PC-3 (cell line): ENCODE measurements around the gene ERH. TPM values are rescaled to one million over a fixed set of nuclear protein-coding genes. Genes with fewer than 3 reads are reported as not detected.
A peak's percentile ranks its signal among the peaks of the same experiment; 100 is the strongest.

Experiments used
- ATAC-seq: fragments of 200-7000 bp; cut with Tn5 transposase; 2 replicates; pipeline ENCODE4 v1.9.1; 2020; ENCODE audit warnings: mild to moderate bottlenecking, moderate library complexity
- Bru-seq: library from RNA; stranded (reverse); fragments of 400-500 nt; gene quantifications from one replicate; lab custom pipeline; 2021; lab: Mats Ljungman, UMichigan
- BruChase-seq, 2 experiments: library from RNA; stranded (reverse); fragments of 400-500 nt; gene quantifications; one replicate each; lab custom pipeline; 2021; lab: Mats Ljungman, UMichigan
- BruUV-seq: library from RNA; stranded (reverse); fragments of 400-500 nt; replicated peaks from 2 replicates; lab custom pipeline; 2021; lab: Mats Ljungman, UMichigan
- CTCF ChIA-PET: fragments of 300-600 bp; sonication (Branson Sonifier 250); formaldehyde crosslinking; loops from one replicate; lab custom pipeline; 2022; ENCODE audit warnings: antibody characterized with exemption; lab: Charles Lee
- POLR2A ChIA-PET: fragments of 300-600 bp; sonication (Branson Sonifier 250); formaldehyde crosslinking; loops from one replicate; lab custom pipeline; 2022; ENCODE audit warnings: antibody characterized with exemption; ENCODE audit not compliant: unreplicated experiment; lab: Charles Lee
- DNase-seq: peaks from one replicate; pipeline ENCODE4 v3.0.0-alpha.2; 2015
- H2AFZ ChIP-seq: fragments of 300-600 bp; sonication (generic); 2 replicates; pipeline ENCODE4 v1.6.0; 2016; ENCODE audit warnings: antibody characterized with exemption, low read length
- H3F3A ChIP-seq: fragments of 300-600 bp; sonication (generic); one replicate; pipeline ENCODE4 v1.6.0; 2017; ENCODE audit warnings: antibody characterized with exemption, low read length, control low read depth, mild to moderate bottlenecking; ENCODE audit not compliant: unreplicated experiment
- H3K27ac ChIP-seq: fragments of 300-600 bp; sonication (generic); 2 replicates; pipeline ENCODE4 v1.5.1; 2016; ENCODE audit warnings: mild to moderate bottlenecking, low read length
- H3K27me3 ChIP-seq: fragments of 300-600 bp; sonication (generic); 2 replicates; pipeline ENCODE4 v1.6.1; 2016; ENCODE audit warnings: low read length, mixed read lengths
- H3K36me3 ChIP-seq: fragments of 300-600 bp; sonication (generic); 2 replicates; pipeline ENCODE4 v1.6.1; 2016; ENCODE audit warnings: low read depth, mixed run types, low read length, mixed read lengths
- H3K4me1 ChIP-seq: fragments of 300-600 bp; sonication (generic); 2 replicates; pipeline ENCODE4 v1.5.1; 2016; ENCODE audit warnings: low read length; ENCODE audit not compliant: insufficient read depth
- H3K4me2 ChIP-seq: fragments of 300-600 bp; sonication (generic); 2 replicates; pipeline ENCODE4 v1.6.0; 2016; ENCODE audit warnings: low read length
- H3K4me3 ChIP-seq: fragments of 300-600 bp; sonication (generic); 2 replicates; pipeline ENCODE4 v1.5.1; 2016; ENCODE audit warnings: mild to moderate bottlenecking, low read length, mixed read lengths
- H3K79me2 ChIP-seq: fragments of 300-600 bp; sonication (generic); 2 replicates; pipeline ENCODE4 v1.6.1; 2017; ENCODE audit warnings: low read length, mixed read lengths
- H3K9ac ChIP-seq: fragments of 300-600 bp; sonication (generic); 2 replicates; pipeline ENCODE4 v1.6.0; 2016; ENCODE audit warnings: mild to moderate bottlenecking, low read length
- H3K9me2 ChIP-seq: fragments of 300-600 bp; sonication (generic); replicated peaks from 2 replicates; pipeline ENCODE4 v1.6.1; 2016; ENCODE audit warnings: mixed run types, low read length, mixed read lengths
- H3K9me3 ChIP-seq: fragments of 300-600 bp; sonication (generic); 2 replicates; pipeline ENCODE4 v1.6.1; 2016; ENCODE audit warnings: low read length, mixed read lengths
- H4K20me1 ChIP-seq: fragments of 300-600 bp; sonication (generic); 2 replicates; pipeline ENCODE4 v1.6.1; 2016; ENCODE audit warnings: low read length, mixed read lengths
- CTCF ChIP-seq: fragments of 300-600 bp; sonication (generic); conservative IDR thresholded peaks from 2 replicates; pipeline ENCODE4 v1.5.1; 2017; ENCODE audit warnings: antibody characterized with exemption, low read depth, mild to moderate bottlenecking, low read length
- EZH2 ChIP-seq: fragments of 300-600 bp; sonication (generic); IDR thresholded peaks from one replicate; pipeline ENCODE4 v1.6.1; 2017; ENCODE audit warnings: antibody characterized with exemption, mild to moderate bottlenecking, low read length; ENCODE audit not compliant: unreplicated experiment
- EZH2phosphoT487 ChIP-seq: fragments of 300-600 bp; sonication (generic); IDR thresholded peaks from 2 replicates; pipeline ENCODE4 v1.6.1; 2018; ENCODE audit warnings: mild to moderate bottlenecking, antibody characterized with exemption, low read length, borderline replicate concordance
- intact Hi-C: fragments of 100-400 bp; cut with micrococcal nuclease; formaldehyde crosslinking; loops from 2 replicates; pipeline ENCODE4 v1.9.0; 2023
- long read RNA-seq: library from polyadenylated mRNA; unstranded; transcript quantifications from one replicate; pipeline ENCODE4 v2.0.0, GENCODE V29; 2021; ENCODE audit not compliant: unreplicated experiment
- total RNA-seq: library from RNA; depleted of rRNA; stranded (reverse); fragments of >200 nt; gene quantifications from 2 replicates; pipeline ENCODE4 v1.2.3, GENCODE V29; 2014; rRNA removed

Gene ERH
- total RNA-seq: 128 and 132 TPM in 2 replicates
- Bru-seq, nascent RNA: percentile 97 among the genes with signal in this experiment
- BruChase-seq, experiment 1, labeled RNA remaining after a 6-hour chase: percentile 97 among the genes with signal in this experiment
- percentile 96 among the genes with signal in this experiment for BruChase-seq, experiment 2, labeled RNA remaining after a 2-hour chase
- long read RNA-seq, transcript ERH-203 (4 exons, 1,124 nt): major isoform, 65 of 84 reads
- long read RNA-seq, transcript ERH-202 (3 exons, 586 nt): minor isoform, 6 of 84 reads
- long read RNA-seq, partial matches to known transcripts: 0 of 84 reads
- long read RNA-seq, other reads (novel, unspliced or antisense): 13 of 84 reads

- TF ChIP-seq EZH2 (no peak), EZH2phosphoT487 (no peak), CTCF (no peak)
- ATAC-seq (peak; percentile 86), DNase-seq (peak; percentile 98)
- Histone ChIP-seq H3K27me3 (no peaks in the 10 kb centered on the region), H3K9me2 (no peaks in the 10 kb centered on the region), H3K79me2 (peaks cover 98% of the 10 kb centered on the region), H4K20me1 (peaks cover 59% of the 10 kb centered on the region), H3K9me3 (no peaks in the 10 kb centered on the region), H3K4me1 (peaks cover 34% of the 10 kb centered on the region), H3K27ac (peak within 1 kb of the TSS; percentile 84), H2AFZ (peak within 1 kb of the TSS; percentile 90), H3K36me3 (peaks cover 30% of the 10 kb centered on the region), H3F3A (no peaks in the 10 kb centered on the region), H3K9ac (peak within 1 kb of the TSS; percentile 98), H3K4me3 (peak within 1 kb of the TSS; percentile 91), H3K4me2 (peak within 1 kb of the TSS; percentile 91)
- ChIA-PET POLR2A (interaction anchor here (0.6 to 1.1 kb wide), 8 partner anchors 11 to 418 kb away, joined by 3 to 10 read pairs (median 4); no protein-coding TSS in a partner anchor), CTCF (interaction anchor here (0.6 to 1.0 kb wide), 3 partner anchors 62 to 141 kb away, joined by 3 to 6 read pairs (median 3); no protein-coding TSS in a partner anchor)
- no TSS peak for BruUV-seq
- intact Hi-C loops: loop anchor here (1.0 to 5.0 kb wide), 7 partner anchors 27 to 419 kb away; partner anchors contain the start of genes ACTN1, CCDC177, DCAF5 and EXD2
Measured at GRCh38 chr14:69398053-69398817, at the start of gene ERH, which contains the start of gene SLC39A9. ERH (minus strand) TSS chr14:69398299; CDS start chr14:69398233, 66 bp downstream. SLC39A9 (plus strand) TSS chr14:69398692; CDS start chr14:69399370, 678 bp downstream.

DNA sequence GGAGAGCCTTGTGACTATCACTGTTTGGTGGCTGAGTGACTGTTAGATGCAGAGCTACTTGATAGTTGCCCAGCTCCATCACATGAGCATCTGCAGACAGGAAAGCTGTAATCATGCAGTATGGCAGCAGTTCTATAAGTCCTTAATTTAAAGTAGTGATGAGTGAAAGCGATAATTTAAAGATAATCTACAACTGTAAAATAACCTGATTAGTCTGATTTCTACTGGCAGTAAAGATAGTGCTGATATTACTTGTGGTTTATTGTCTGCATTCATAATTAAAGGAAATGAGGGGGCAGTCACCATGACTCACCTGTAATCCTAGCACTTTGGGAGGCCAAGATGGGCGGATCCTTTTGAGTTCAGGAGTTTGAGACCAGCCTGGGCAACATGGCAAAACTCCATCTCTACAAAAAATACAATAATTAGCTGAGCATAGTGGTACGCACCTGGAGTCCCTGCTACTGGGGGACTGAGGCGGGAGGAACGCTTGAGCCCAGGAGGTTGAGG, 45.3 kb upstream of the ERH start:
- POLR2A ChIA-PET: interaction anchor here (0.5 kb wide), 1 partner anchor 17 kb away, joined by 3 read pairs; no protein-coding TSS in a partner anchor
- no peak overlapping the region for H3K4me2 ChIP-seq
- peaks cover under 1% of the 10 kb centered on the region; the same call in 1 of the 2 replicates for H4K20me1 ChIP-seq

More for the DNA sequence above, 45.3 kb upstream of the ERH start:
- H2AFZ ChIP-seq: no peak overlapping the region
- H3K36me3 ChIP-seq: peaks cover 17% of the 10 kb centered on the region; the same call in 1 of the 2 replicates
- H3K9me2 ChIP-seq: no peaks in the 10 kb centered on the region
- no peaks in the 10 kb centered on the region for H3K79me2 ChIP-seq
- no peaks in the 10 kb centered on the region for H3K9me3 ChIP-seq
- H3K4me3 ChIP-seq: no peak overlapping the region
- H3F3A ChIP-seq: no peaks in the 10 kb centered on the region
- DNase-seq: no peak
- TF ChIP-seq EZH2 (no peak), EZH2phosphoT487 (no peak), CTCF (no peak)
- no peak overlapping the region for H3K9ac ChIP-seq
- no peak for ATAC-seq
- intact Hi-C loops: no loop called here
- no TSS peak for BruUV-seq
- CTCF ChIA-PET: no interaction called here
- no peaks in the 10 kb centered on the region for H3K27me3 ChIP-seq
- no peaks in the 10 kb centered on the region; the same call in 1 of the 2 replicates for H3K4me1 ChIP-seq
- H3K27ac ChIP-seq: no peak overlapping the region
